Testis (tissue), 3 donors: ENCODE data around the gene SH2D3A. TPM values are rescaled to one million over a fixed set of nuclear protein-coding genes. Genes with fewer than 3 reads are reported as not detected.

ENCODE experiments used
- DNase-seq: peaks from one replicate; pipeline ENCODE4 v3.0.0-alpha.2; 2019
- H3K27ac ChIP-seq, 2 donors: fragments of 200-600 bp; sonication (generic); one replicate each; pipeline ENCODE4 v1.5.1; 2019
- H3K27me3 ChIP-seq: fragments of 200-600 bp; sonication (generic); one replicate; pipeline ENCODE4 v1.5.1; 2019
- H3K36me3 ChIP-seq: fragments of 200-600 bp; sonication (generic); one replicate; pipeline ENCODE4 v1.5.1; 2017; ENCODE audit warnings: low read depth; ENCODE audit errors: missing control alignments
- H3K4me1 ChIP-seq: fragments of 200-600 bp; sonication (generic); one replicate; pipeline ENCODE4 v1.5.1; 2019
- H3K4me3 ChIP-seq, 2 donors: fragments of 200-600 bp; sonication (generic); one replicate each; pipeline ENCODE4 v1.5.1; 2017 to 2019
- H3K9me3 ChIP-seq: fragments of 200-600 bp; sonication (generic); one replicate; pipeline ENCODE4 v1.5.1; 2017
- POLR2A ChIP-seq: fragments of 450-650 bp; IDR thresholded peaks from one replicate; pipeline ENCODE4 v1.6.1; 2017; ENCODE audit warnings: antibody characterized with exemption, mild to moderate bottlenecking, moderate library complexity
- WGBS, 2 donors: methylation state at CpG; one replicate each; pipeline ENCODE4 v1.1.5; 2018; 5-methylcytosine and 5-hydroxymethylcytosine counted together
- intact Hi-C: fragments of 100-400 bp; cut with DNase I; formaldehyde crosslinking; loops from one replicate; pipeline ENCODE4 v1.15.1; 2023; ENCODE audit warnings: low total_unique reads
- polyA plus RNA-seq: library from polyadenylated mRNA; stranded (reverse); fragments of 350-450 nt; fragmentation: Illumina TruSeq; extraction: RNeasy Lipid Tissue Mini Kit (QIAGEN cat#74804); gene quantifications from one replicate; pipeline ENCODE4 v1.2.3, GENCODE V29; 2014; ENCODE audit warnings: low read depth, low replicate concordance; ENCODE audit not compliant: insufficient read depth
- total RNA-seq, 2 donors: library from RNA; depleted of rRNA; stranded (reverse); fragments of >200 nt; gene quantifications; one replicate each; pipeline ENCODE4 v1.2.3, GENCODE V29; 2016
- TF ChIP-seq, protein P1 (sequence below), 3 experiments: fragments of 450-650 bp in 2 of 3; fragments of 200-600 bp in 1 of 3; sonication (generic) in 1 of 3; IDR thresholded peaks; one replicate each; pipeline ENCODE4 v1.5.1; 2016 to 2019; ENCODE audit warnings: antibody characterized with exemption in 3 of 3, mild to moderate bottlenecking in 2 of 3, moderate library complexity in 1 of 3

The SH2D3A gene
- total and polyA plus RNA-seq, 3 donors from 2014 or later = 7.4 to 12.8 (median 7.5) TPM

GRCh38 chr19:6797646-6798045 lies 30.4 kb upstream of the SH2D3A start:
- Histone ChIP-seq H3K4me3 (no peak overlapping the region), H3K9me3 (no peaks in the 10 kb centered on the region), H3K27me3 (no peaks in the 10 kb centered on the region), H3K36me3 (no peaks in the 10 kb centered on the region), H3K4me1 (no peaks in the 10 kb centered on the region), H3K27ac (no peak overlapping the region)
- DNase-seq = no peak
- no peak for TF ChIP-seq POLR2A
- TF ChIP-seq, protein P1, sequence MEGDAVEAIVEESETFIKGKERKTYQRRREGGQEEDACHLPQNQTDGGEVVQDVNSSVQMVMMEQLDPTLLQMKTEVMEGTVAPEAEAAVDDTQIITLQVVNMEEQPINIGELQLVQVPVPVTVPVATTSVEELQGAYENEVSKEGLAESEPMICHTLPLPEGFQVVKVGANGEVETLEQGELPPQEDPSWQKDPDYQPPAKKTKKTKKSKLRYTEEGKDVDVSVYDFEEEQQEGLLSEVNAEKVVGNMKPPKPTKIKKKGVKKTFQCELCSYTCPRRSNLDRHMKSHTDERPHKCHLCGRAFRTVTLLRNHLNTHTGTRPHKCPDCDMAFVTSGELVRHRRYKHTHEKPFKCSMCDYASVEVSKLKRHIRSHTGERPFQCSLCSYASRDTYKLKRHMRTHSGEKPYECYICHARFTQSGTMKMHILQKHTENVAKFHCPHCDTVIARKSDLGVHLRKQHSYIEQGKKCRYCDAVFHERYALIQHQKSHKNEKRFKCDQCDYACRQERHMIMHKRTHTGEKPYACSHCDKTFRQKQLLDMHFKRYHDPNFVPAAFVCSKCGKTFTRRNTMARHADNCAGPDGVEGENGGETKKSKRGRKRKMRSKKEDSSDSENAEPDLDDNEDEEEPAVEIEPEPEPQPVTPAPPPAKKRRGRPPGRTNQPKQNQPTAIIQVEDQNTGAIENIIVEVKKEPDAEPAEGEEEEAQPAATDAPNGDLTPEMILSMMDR (IDR thresholded peaks at IDR 0.05) = no peak
- intact Hi-C loops = no loop called here
- WGBS, 2 donors = 86 to 89% methylated on average over 9 of the region's 9 CpGs

GRCh38 chr19:6796278-6796677 lies 29.0 kb upstream of the SH2D3A start:
- WGBS, 2 donors = 86 to 87% methylated on average over 4 of the region's 4 CpGs
- no peak overlapping the region for H3K27ac ChIP-seq
- H3K36me3 ChIP-seq = no peaks in the 10 kb centered on the region
- H3K9me3 ChIP-seq = no peaks in the 10 kb centered on the region
- no peak for TF ChIP-seq POLR2A
- TF ChIP-seq, protein P1 (IDR thresholded peaks at IDR 0.05) = no peak
- H3K4me1 ChIP-seq = no peaks in the 10 kb centered on the region
- intact Hi-C loops = no loop called here
- H3K4me3 ChIP-seq = no peak overlapping the region
- H3K27me3 ChIP-seq = no peaks in the 10 kb centered on the region
- no peak for DNase-seq

GRCh38 chr19:6794686-6795431 lies 27.6 kb upstream of the SH2D3A start:
- H3K4me3 ChIP-seq = no peak overlapping the region
- H3K9me3 ChIP-seq = no peaks in the 10 kb centered on the region
- TF ChIP-seq, protein P1 (IDR thresholded peaks at IDR 0.05) = no peak
- TF ChIP-seq POLR2A = no peak
- H3K36me3 ChIP-seq = no peaks in the 10 kb centered on the region
- intact Hi-C loops = no loop called here
- WGBS, 2 donors = 48 to 67% methylated on average over 13 of the region's 13 CpGs
- H3K4me1 ChIP-seq = no peaks in the 10 kb centered on the region
- peak; percentile 37 for DNase-seq
- no peaks in the 10 kb centered on the region for H3K27me3 ChIP-seq
- H3K27ac ChIP-seq = no peak overlapping the region

DNA sequence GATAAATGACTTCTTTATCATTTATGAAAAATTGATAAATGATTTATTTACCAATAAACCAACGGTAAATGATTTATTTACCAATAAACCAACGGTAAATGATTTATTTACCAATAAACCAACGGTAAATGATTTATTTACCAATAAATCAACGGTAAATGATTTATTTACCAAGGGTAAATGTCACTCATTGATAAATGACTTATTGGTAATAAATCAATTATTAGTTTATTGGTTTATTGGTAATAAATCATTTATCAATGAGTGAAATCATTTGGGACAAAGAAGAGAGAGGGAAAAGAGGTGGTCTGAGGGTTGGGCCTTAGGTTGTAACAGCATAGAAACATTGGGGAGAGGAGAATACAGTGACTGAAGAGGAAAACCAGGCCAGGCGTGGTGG lies 26.7 kb upstream of the SH2D3A start:
- intact Hi-C loops = no loop called here
- 91 to 94% methylated on average over 5 of the region's 5 CpGs for WGBS, 2 donors
- H3K36me3 ChIP-seq = no peaks in the 10 kb centered on the region
- TF ChIP-seq, protein P1 (IDR thresholded peaks at IDR 0.05) = no peak
- no peak for TF ChIP-seq POLR2A
- no peak for DNase-seq
- no peaks in the 10 kb centered on the region for H3K9me3 ChIP-seq
- H3K27me3 ChIP-seq = no peaks in the 10 kb centered on the region
- H3K4me1 ChIP-seq = no peaks in the 10 kb centered on the region
- H3K4me3 ChIP-seq = no peak overlapping the region
- no peak overlapping the region for H3K27ac ChIP-seq

DNA sequence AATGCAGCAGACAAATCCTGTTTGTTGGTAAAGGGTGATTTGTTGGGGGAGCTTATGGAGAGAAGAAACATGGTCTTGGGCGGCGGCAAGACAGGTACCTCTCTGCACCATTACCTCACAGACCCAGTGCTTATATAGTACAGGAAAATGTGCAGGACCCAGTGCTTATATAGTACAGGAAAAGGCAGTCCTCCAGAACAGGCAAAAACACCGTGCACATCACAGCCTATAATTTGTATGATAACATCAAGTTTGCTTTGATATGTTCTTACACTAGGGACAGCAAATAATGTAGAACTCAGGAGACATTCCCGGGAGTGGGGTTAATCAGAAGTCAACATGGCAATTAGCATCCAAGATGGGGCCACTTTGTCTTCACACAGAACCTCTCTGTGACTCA lies 26.2 kb upstream of the SH2D3A start:
- no peak for DNase-seq
- WGBS, 2 donors = 80 to 81% methylated on average over 4 of the region's 4 CpGs
- intact Hi-C loops = no loop called here
- no peak overlapping the region for H3K27ac ChIP-seq
- no peaks in the 10 kb centered on the region for H3K4me1 ChIP-seq
- H3K27me3 ChIP-seq = no peaks in the 10 kb centered on the region
- TF ChIP-seq, protein P1 (IDR thresholded peaks at IDR 0.05) = no peak
- TF ChIP-seq POLR2A = no peak
- H3K36me3 ChIP-seq = no peaks in the 10 kb centered on the region
- H3K9me3 ChIP-seq = no peaks in the 10 kb centered on the region
- H3K4me3 ChIP-seq = no peak overlapping the region
